HG02870 (cell line): ENCODE measurements around the gene CITED1.

Experiments
- ATAC-seq: cut with Tn5 transposase; IDR thresholded peaks from one replicate; pipeline ENCODE4 v1.9.1; 2021; ENCODE audit warnings: mild to moderate bottlenecking, moderate library complexity; ENCODE audit not compliant: unreplicated experiment

The CITED1 gene

GRCh38 chrX:72271812-72272211 is 33.9 kb downstream of the CITED1 start:
- no peak for ATAC-seq

GRCh38 chrX:72271091-72271788 is 34.5 kb downstream of the CITED1 start:
- no peak for ATAC-seq

GRCh38 chrX:72270316-72270866 is 35.3 kb downstream of the CITED1 start:
- ATAC-seq, result no peak

- no peak for ATAC-seq
Measured at GRCh38 chrX:72269671-72270251, 36.0 kb downstream of the CITED1 start.

- ATAC-seq, result no peak
Measured at GRCh38 chrX:72268597-72269365, 36.9 kb downstream of the CITED1 start.

DNA sequence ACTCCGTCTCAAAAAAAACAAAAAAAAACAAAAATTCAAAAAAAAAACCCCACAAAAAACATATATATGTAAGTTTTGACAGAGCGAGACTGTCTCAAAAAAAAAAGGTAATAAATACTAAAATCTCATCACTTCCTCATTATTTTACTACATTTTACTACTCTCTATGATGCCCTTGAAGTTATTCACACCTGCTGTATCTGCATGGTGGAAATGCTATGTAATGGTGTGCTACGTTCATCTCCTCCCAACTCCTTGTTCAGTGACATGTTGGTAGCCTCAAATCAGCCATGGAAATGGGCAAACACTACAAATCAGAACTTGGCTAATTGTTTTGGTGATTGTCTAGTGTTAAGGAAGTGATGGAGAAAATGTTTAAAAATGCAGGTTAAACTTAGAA is 40.5 kb downstream of the CITED1 start:
- ATAC-seq, result no peak

DNA sequence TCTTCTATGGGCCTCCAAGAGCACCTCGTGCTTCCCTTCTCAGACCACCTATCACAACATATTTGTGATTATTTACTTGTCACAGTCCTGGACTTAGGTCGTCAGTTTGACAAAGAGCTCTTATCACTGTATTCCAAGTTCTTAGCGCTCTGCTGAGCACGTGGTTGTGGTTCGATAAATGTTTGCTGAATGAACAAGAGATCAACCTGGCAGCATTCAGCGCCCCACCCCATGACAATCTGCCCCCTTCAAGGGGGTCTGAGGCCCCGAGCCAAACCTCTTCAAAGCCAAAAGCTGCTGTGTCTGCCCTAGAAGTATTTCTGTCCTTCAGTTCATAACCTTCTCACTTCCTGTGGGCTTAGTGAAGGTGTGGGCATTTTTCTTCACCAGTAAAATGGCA is 43.6 kb downstream of the CITED1 start:
- no peak for ATAC-seq

DNA sequence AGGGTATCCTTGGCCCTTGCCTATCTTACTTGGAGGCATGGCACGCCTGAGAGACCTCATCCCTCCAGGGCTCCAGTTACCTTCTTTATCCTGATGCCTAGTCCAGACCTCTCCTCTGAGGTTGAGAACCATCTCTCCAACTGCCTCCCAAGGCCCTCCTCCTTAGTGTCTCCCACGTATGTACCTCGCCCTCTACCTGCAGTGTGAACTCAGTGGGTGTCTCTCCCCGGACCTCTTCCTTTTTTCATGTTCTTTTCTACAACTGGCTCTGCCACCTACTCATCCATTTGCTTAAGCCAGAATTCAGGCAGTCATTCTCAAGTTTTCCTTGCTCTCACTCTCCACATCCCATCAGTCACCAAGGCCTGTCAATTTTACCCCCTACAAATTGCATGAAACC is 45.3 kb downstream of the CITED1 start:
- no peak for ATAC-seq

DNA sequence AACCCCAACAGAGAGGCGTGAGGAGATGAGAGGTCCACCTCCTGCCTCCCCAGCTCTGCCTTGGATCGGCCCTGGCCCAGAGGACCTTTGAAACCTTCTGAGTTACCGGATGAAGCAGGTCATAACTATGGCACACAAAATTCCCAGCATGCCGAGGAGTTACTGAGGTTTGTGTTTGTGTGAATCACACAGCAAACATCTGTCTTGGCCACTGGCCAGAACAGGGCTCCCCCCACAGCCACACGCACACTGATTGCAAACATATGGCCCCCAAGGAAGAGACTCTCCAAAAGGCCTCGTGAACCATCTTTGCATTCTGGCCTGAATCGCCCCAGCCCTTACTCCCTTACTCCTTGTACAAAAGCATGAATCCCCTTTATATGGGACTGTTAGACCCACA is 47.5 kb downstream of the CITED1 start:
- no peak for ATAC-seq

GRCh38 chrX:72255864-72256263 is 49.9 kb downstream of the CITED1 start:
- no peak for ATAC-seq

GRCh38 chrX:72255445-72255844 is 50.3 kb downstream of the CITED1 start:
- ATAC-seq, result no peak

- no peak for ATAC-seq
Measured at GRCh38 chrX:72254816-72255215, 50.9 kb downstream of the CITED1 start.

DNA sequence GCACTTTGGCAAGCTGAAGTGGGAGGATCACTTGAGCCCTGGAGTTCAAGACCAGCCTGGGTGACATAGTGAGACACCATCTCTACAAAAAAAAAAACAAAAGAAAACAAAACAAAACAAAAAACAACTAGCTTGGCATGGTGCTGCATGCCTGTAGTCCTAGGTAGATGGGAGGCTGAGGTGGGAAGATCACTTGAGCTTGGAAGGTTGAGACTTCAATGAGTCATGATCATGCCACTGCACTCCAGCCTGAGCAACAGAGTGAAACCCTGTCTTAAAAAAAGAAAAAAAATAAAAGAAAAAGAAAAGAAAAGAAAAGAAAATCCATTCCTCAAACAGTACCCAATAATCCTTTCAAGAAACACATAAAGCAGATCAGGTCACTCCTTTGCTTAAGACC is 52.0 kb downstream of the CITED1 start:
- no peak for ATAC-seq
